Measurements from ENCODE around the gene ZNF513.

DNA sequence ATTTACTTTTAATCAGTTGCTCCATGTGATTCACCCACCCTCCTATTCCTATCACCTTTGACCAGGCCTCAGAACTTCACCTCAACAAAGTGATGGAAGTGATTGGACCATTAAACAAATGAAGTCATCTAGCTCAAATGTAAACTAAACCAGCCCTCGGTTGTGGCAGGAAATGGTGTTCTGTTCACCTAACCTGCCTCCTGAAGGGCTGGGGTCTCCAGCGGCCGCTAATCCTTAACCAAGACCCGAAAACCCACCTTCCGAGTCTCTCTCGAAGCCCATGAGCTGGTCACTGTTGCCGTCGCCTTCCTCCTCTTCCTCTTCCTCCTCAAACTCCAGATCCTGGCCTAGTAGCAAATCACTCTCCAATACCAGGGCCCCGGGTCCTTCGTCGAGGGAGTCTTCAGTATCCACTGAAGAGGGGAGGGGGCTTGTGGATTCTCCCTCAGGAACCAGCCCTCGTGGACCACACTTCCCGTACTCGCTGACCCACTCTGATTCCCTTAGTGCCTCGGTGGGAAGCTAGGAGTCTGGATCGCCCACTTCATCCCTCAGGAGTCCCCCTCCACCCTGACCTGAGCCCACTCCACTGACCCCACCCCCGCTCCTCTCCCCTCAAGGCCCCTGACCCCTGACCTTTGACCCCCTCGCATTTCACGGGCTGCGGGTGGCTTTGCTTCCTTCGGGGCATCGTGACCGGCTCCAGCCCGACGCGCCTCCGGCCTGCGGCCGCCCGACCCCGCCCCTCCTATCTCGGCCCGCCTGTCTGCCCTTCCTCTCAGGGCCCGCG lies 503 bp downstream of the ZNF513 start:
- TF ChIP-seq, protein P1, sequence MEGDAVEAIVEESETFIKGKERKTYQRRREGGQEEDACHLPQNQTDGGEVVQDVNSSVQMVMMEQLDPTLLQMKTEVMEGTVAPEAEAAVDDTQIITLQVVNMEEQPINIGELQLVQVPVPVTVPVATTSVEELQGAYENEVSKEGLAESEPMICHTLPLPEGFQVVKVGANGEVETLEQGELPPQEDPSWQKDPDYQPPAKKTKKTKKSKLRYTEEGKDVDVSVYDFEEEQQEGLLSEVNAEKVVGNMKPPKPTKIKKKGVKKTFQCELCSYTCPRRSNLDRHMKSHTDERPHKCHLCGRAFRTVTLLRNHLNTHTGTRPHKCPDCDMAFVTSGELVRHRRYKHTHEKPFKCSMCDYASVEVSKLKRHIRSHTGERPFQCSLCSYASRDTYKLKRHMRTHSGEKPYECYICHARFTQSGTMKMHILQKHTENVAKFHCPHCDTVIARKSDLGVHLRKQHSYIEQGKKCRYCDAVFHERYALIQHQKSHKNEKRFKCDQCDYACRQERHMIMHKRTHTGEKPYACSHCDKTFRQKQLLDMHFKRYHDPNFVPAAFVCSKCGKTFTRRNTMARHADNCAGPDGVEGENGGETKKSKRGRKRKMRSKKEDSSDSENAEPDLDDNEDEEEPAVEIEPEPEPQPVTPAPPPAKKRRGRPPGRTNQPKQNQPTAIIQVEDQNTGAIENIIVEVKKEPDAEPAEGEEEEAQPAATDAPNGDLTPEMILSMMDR (IDR thresholded peaks at IDR 0.05) = no peak
- TF ChIP-seq POLR2A (IDR thresholded peaks at IDR 0.05) = no peak

All from esophagus squamous epithelium (tissue), 4 donors.